ENCODE results near the gene TFPI2. TPM values are rescaled to one million over a fixed set of nuclear protein-coding genes. Genes with fewer than 3 reads are reported as not detected.

Gene TFPI2
- total RNA-seq, 1 experiment from 2014 or later = not detected

- POLR2A ChIA-PET = interaction anchor here (1.0 kb wide), 1 partner anchor 17 kb away, joined by 6 read pairs; no protein-coding TSS in a partner anchor
- Mint-ChIP-seq H3K4me1 (ENCODE audit: insufficient read depth, unreplicated experiment) (peaks cover 21% of the 10 kb centered on the region), H3K4me3 (ENCODE audit: unreplicated experiment) (peak overlapping the region; percentile 42), H3K27ac (ENCODE audit: low read depth, unreplicated experiment) (no peak overlapping the region), H3K27me3 (ENCODE audit: insufficient read depth, unreplicated experiment) (no peaks in the 10 kb centered on the region), H3K36me3 (ENCODE audit: insufficient read depth, unreplicated experiment) (peaks cover 8% of the 10 kb centered on the region), H3K9me3 (ENCODE audit: unreplicated experiment) (no peaks in the 10 kb centered on the region)
- intact Hi-C loops (cut with micrococcal nuclease) = no loop called here
- no TSS peak for BruUV-seq (replicated peaks)
- peak; percentile 55 for DNase-seq (ENCODE audit: unreplicated experiment)
- CTCF ChIA-PET = no interaction called here
- TF ChIP-seq CTCF (IDR thresholded peaks at IDR 0.05; ENCODE audit: unreplicated experiment) = no peak
These were observed 27.9 kb downstream of the TFPI2 start for GRCh38 chr7:93862651-93863050.

GRCh38 chr7:93861325-93861949 is 29.1 kb downstream of the TFPI2 start:
- BruUV-seq (replicated peaks) = no TSS peak
- Mint-ChIP-seq H3K36me3 (ENCODE audit: insufficient read depth, unreplicated experiment) (peaks cover 7% of the 10 kb centered on the region), H3K4me3 (ENCODE audit: unreplicated experiment) (no peak overlapping the region), H3K4me1 (ENCODE audit: insufficient read depth, unreplicated experiment) (peaks cover 27% of the 10 kb centered on the region), H3K27ac (ENCODE audit: low read depth, unreplicated experiment) (no peak overlapping the region), H3K27me3 (ENCODE audit: insufficient read depth, unreplicated experiment) (no peaks in the 10 kb centered on the region), H3K9me3 (ENCODE audit: unreplicated experiment) (no peaks in the 10 kb centered on the region)
- DNase-seq (ENCODE audit: unreplicated experiment) = no peak
- peak; percentile 33 for TF ChIP-seq CTCF (IDR thresholded peaks at IDR 0.05; ENCODE audit: unreplicated experiment)
- ChIA-PET POLR2A (no interaction called here), CTCF (no interaction called here)
- intact Hi-C loops (cut with micrococcal nuclease) = no loop called here

- DNase-seq (ENCODE audit: unreplicated experiment) = peak; percentile 6
- Mint-ChIP-seq H3K4me1 (ENCODE audit: insufficient read depth, unreplicated experiment) (peaks cover 39% of the 10 kb centered on the region), H3K9me3 (ENCODE audit: unreplicated experiment) (no peaks in the 10 kb centered on the region), H3K36me3 (ENCODE audit: insufficient read depth, unreplicated experiment) (peaks cover 7% of the 10 kb centered on the region), H3K27me3 (ENCODE audit: insufficient read depth, unreplicated experiment) (no peaks in the 10 kb centered on the region), H3K27ac (ENCODE audit: low read depth, unreplicated experiment) (peak overlapping the region; percentile 42), H3K4me3 (ENCODE audit: unreplicated experiment) (peak overlapping the region; percentile 26)
- POLR2A ChIA-PET = no interaction called here
- CTCF ChIA-PET = interaction anchor here (0.5 to 0.7 kb wide), 3 partner anchors 416 to 611 kb away, joined by 3 read pairs; no protein-coding TSS in a partner anchor
- no peak for TF ChIP-seq CTCF (IDR thresholded peaks at IDR 0.05; ENCODE audit: unreplicated experiment)
- no TSS peak for BruUV-seq (replicated peaks)
- intact Hi-C loops (cut with micrococcal nuclease) = no loop called here
These were observed 30.3 kb downstream of the TFPI2 start for GRCh38 chr7:93860261-93860660.

- no peaks in the 10 kb centered on the region for H3K27me3 Mint-ChIP-seq (ENCODE audit: insufficient read depth, unreplicated experiment)
- H3K4me3 Mint-ChIP-seq (ENCODE audit: unreplicated experiment) = no peak overlapping the region
- no TSS peak for BruUV-seq (replicated peaks)
- no peak for TF ChIP-seq CTCF (IDR thresholded peaks at IDR 0.05; ENCODE audit: unreplicated experiment)
- ChIA-PET CTCF (interaction anchor here (0.8 kb wide), 2 partner anchors 11 to 60 kb away, joined by 3 to 4 read pairs; no protein-coding TSS in a partner anchor), POLR2A (interaction anchor here (0.6 to 0.7 kb wide), 2 partner anchors 16 to 380 kb away, joined by 4 read pairs; no protein-coding TSS in a partner anchor)
- H3K36me3 Mint-ChIP-seq (ENCODE audit: insufficient read depth, unreplicated experiment) = peaks cover 7% of the 10 kb centered on the region
- peaks cover 40% of the 10 kb centered on the region for H3K4me1 Mint-ChIP-seq (ENCODE audit: insufficient read depth, unreplicated experiment)
- H3K9me3 Mint-ChIP-seq (ENCODE audit: unreplicated experiment) = no peaks in the 10 kb centered on the region
- no peak for DNase-seq (ENCODE audit: unreplicated experiment)
- intact Hi-C loops (cut with micrococcal nuclease) = no loop called here
- H3K27ac Mint-ChIP-seq (ENCODE audit: low read depth, unreplicated experiment) = no peak overlapping the region
These were observed 31.7 kb downstream of the TFPI2 start for GRCh38 chr7:93858857-93859256.
